Measurements from ENCODE around the gene DGKZ. TPM values are rescaled to one million over a fixed set of nuclear protein-coding genes. Genes with fewer than 3 reads are reported as not detected.

DGKZ gene
- total and polyA plus RNA-seq, 2 of the 13 experiments (the other 11 are each of a cell fraction or from before 2014, with no cell fraction given) = 15.8 to 20.7 TPM

- TF ChIP-seq TGIF2 (CRISPR knock-in tag; IDR thresholded peaks at IDR 0.05) = no peak
- no peak for TF ChIP-seq ZNF142 (CRISPR knock-in tag; IDR thresholded peaks at IDR 0.05)
- TF ChIP-seq PHF5A (CRISPR knock-in tag; IDR thresholded peaks at IDR 0.05; ENCODE audit: low read depth, unreplicated experiment) = no peak
Measured at GRCh38 chr11:46417711-46418110, 70.4 kb downstream of the DGKZ start (continued).

GRCh38 chr11:46418751-46419150 lies 71.5 kb downstream of the DGKZ start:
- Histone ChIP-seq H3K4me3 (replicated peaks in 1 of 3; ENCODE audit: insufficient read depth in 1 of 3, low read depth in 2 of 3, low read length in 3 of 3) (no peak overlapping the region), H2AFZ (ENCODE audit: low read length) (no peak overlapping the region), H3K4me2 (ENCODE audit: low read depth, low read length) (no peak overlapping the region), H3K79me2 (ENCODE audit: insufficient read depth, low read length) (no peaks in the 10 kb centered on the region), H3K27ac (ENCODE audit: extremely low read length, insufficient read depth, low read length) (no peak overlapping the region), H3K36me3 (replicated peaks in 1 of 2; ENCODE audit: control insufficient read depth in 1 of 2, insufficient read depth in 2 of 2, low read length in 2 of 2) (peaks cover 39 to 74% of the 10 kb centered on the region in 2 experiments), H3K9ac (ENCODE audit: insufficient read depth, low read depth, low read length) (no peak overlapping the region), H3K9me3 (ENCODE audit: low read length) (no peaks in the 10 kb centered on the region), H3K4me1 (ENCODE audit: insufficient read depth, low read length) (peaks cover 24% of the 10 kb centered on the region), H3K27me3 (ENCODE audit: control insufficient read depth in 1 of 2, insufficient read depth in 2 of 2, low read length in 2 of 2) (no peaks in the 10 kb centered on the region), H4K20me1 (ENCODE audit: insufficient read depth, low read length) (0 out of 2 replicates have a peak, but pooled peaks cover 5% of the 10 kb centered on the region)
- no TSS peak for BruUV-seq (replicated peaks)
- intact Hi-C loops (cut with micrococcal nuclease; ENCODE audit: unreplicated experiment) (no loop called here), in situ Hi-C loops (cut with HindIII; ENCODE audit: extremely low pct_ligation_motif_present, low pct_unique_long_range_greater_than_20kb) (no loop called here)
- DNase-seq (ENCODE audit: low spot score) = no peak
- ChIA-PET POLR2A (no interaction called here), CTCF (ENCODE audit: low intra/inter-chr PET ratio, low total read pairs) (no interaction called here)
- FAIRE-seq = no peak
- 98% methylated on average over 5 of the region's 5 CpGs for WGBS (ENCODE audit: low lambda C conversion rate)
- TF ChIP-seq CTCF (CRISPR knock-in tag; IDR thresholded peaks at IDR 0.05) (no peak), RFX1 (IDR thresholded peaks at IDR 0.05) (peak; percentile 45; the same call in 1 of the 2 replicates)
- no peak for ATAC-seq

Data from HepG2 (cell line).